HG02759 (cell line): ENCODE data around the gene CLCNKB.
A peak's percentile ranks its signal among the peaks of the same experiment; 100 is the strongest.
"Not testable (repeated sequence)": the region's sequence is repeated elsewhere in the genome, so short reads cannot be mapped to it uniquely, and the experiment has no call there.

ENCODE experiments used
- ATAC-seq: cut with Tn5 transposase; IDR thresholded peaks from one replicate; pipeline ENCODE4 v1.9.1; 2021; ENCODE audit warnings: mild to moderate bottlenecking, moderate library complexity; ENCODE audit not compliant: unreplicated experiment

Gene CLCNKB

GRCh38 chr1:16043521-16043920, at the start of gene CLCNKB:
TSS of gene CLCNKB (plus strand) at chr1:16043782. CDS start at chr1:16044493, 711 bp downstream.
- ATAC-seq = no peak

- ATAC-seq = no peak
Measured at GRCh38 chr1:15994081-15994480, 49.5 kb upstream of the CLCNKB start.

- no peak for ATAC-seq
Measured at GRCh38 chr1:15994590-15995351, 48.8 kb upstream of the CLCNKB start.

- ATAC-seq = no peak
Measured at GRCh38 chr1:15997076-15997585, 46.5 kb upstream of the CLCNKB start.

- no peak for ATAC-seq
Measured at GRCh38 chr1:15997637-15998280, 45.8 kb upstream of the CLCNKB start.

GRCh38 chr1:15998929-15999328, 44.7 kb upstream of the CLCNKB start:
- no peak for ATAC-seq

GRCh38 chr1:16001274-16001673, 42.3 kb upstream of the CLCNKB start:
- ATAC-seq = not testable (repeated sequence)

- no peak for ATAC-seq
Measured at GRCh38 chr1:16005597-16005996, 38.0 kb upstream of the CLCNKB start.

GRCh38 chr1:16006010-16006409, 37.6 kb upstream of the CLCNKB start:
- no peak for ATAC-seq

- ATAC-seq = no peak
Measured at GRCh38 chr1:16006552-16007485, 36.8 kb upstream of the CLCNKB start.

GRCh38 chr1:16007671-16008341, 35.8 kb upstream of the CLCNKB start:
- ATAC-seq = no peak

- ATAC-seq = no peak
Measured at GRCh38 chr1:16009030-16009460, 34.5 kb upstream of the CLCNKB start.

GRCh38 chr1:16009678-16010077, 33.9 kb upstream of the CLCNKB start:
- no peak for ATAC-seq

GRCh38 chr1:16010837-16011236, 32.7 kb upstream of the CLCNKB start:
- ATAC-seq = no peak

- no peak for ATAC-seq
Measured at GRCh38 chr1:16011936-16012589, 31.5 kb upstream of the CLCNKB start.

- peak; percentile 45 for ATAC-seq
Measured at GRCh38 chr1:16012590-16013219, 30.9 kb upstream of the CLCNKB start.

GRCh38 chr1:16013220-16013907, 30.2 kb upstream of the CLCNKB start:
- peak; percentile 46 for ATAC-seq

- ATAC-seq = no peak
Measured at GRCh38 chr1:16013908-16014258, 29.7 kb upstream of the CLCNKB start.
